Gastrocnemius medialis (tissue), 4 donors: ENCODE measurements around the gene SMG6.

Experiments
- POLR2A ChIP-seq, 2 donors: fragments of 450-650 bp; IDR thresholded peaks; one replicate each; pipeline ENCODE4 v1.6.1; 2017; ENCODE audit warnings: antibody characterized with exemption in 2 of 2, mild to moderate bottlenecking in 2 of 2, moderate library complexity in 2 of 2
- TF ChIP-seq, protein P1 (sequence below), 5 experiments: fragments of 450-650 bp in 3 of 5; fragments of 200-600 bp in 2 of 5; sonication (generic) in 2 of 5; IDR thresholded peaks in 4 of 5; conservative IDR thresholded peaks in 1 of 5; 1 replicate in 4 of 5; 2 replicates in 1 of 5; pipeline ENCODE4 v1.5.1; 2016 to 2019; ENCODE audit warnings: antibody characterized with exemption in 5 of 5, mild to moderate bottlenecking in 3 of 5, moderate library complexity in 3 of 5

DNA sequence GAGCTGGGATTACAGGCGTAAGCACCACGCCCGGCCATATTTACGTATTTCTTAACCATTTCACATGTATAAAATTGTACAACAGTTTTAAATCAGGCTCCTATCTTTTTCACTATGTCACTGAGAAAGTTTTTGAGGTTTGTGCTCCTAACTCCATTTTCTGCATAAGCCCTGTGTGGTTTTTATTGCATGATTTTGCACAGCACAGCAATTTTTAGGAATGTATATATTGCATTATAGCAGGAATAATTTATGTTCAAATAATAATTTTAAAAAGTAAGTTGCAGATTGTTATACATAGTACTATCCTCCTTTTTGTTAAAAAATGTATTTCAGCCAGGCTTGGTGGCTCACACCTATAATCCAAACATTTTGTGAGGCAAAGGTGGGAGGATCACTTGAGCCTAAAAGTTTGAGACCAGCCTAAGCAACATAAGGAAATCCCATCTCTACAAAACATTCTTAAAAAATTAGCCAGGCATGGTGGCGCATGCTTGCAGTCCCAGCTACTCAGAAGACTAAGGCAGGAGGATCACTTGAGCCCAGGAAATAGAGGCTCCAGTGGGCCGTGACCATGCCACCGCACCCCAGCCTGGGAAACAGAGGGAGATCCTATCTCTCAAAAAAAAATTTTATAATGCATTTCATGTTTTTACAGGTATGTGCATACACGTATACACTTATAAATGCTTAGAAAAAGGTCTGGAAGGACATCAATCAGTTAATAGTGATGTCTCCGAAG lies 26.0 kb downstream of the SMG6 start:
- TF ChIP-seq POLR2A (IDR thresholded peaks at IDR 0.05), result no peak
- TF ChIP-seq, protein P1, sequence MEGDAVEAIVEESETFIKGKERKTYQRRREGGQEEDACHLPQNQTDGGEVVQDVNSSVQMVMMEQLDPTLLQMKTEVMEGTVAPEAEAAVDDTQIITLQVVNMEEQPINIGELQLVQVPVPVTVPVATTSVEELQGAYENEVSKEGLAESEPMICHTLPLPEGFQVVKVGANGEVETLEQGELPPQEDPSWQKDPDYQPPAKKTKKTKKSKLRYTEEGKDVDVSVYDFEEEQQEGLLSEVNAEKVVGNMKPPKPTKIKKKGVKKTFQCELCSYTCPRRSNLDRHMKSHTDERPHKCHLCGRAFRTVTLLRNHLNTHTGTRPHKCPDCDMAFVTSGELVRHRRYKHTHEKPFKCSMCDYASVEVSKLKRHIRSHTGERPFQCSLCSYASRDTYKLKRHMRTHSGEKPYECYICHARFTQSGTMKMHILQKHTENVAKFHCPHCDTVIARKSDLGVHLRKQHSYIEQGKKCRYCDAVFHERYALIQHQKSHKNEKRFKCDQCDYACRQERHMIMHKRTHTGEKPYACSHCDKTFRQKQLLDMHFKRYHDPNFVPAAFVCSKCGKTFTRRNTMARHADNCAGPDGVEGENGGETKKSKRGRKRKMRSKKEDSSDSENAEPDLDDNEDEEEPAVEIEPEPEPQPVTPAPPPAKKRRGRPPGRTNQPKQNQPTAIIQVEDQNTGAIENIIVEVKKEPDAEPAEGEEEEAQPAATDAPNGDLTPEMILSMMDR (IDR thresholded peaks at IDR 0.05 in 4 of 5, conservative IDR thresholded peaks at IDR 0.05 in 1 of 5), result no peak
